Keratinocyte (primary cell): ENCODE measurements around the gene TMEM123. TPM values are rescaled to one million over a fixed set of nuclear protein-coding genes. Genes with fewer than 3 reads are reported as not detected.

ENCODE experiments used
- DNase-seq: peaks from one replicate; pipeline ENCODE4 v3.0.0-alpha.2; 2011; ENCODE audit warnings: low read depth, missing footprints, low spot score
- FAIRE-seq: peaks from 2 replicates; lab custom pipeline; 2011; peaks lifted over from hg19 to GRCh38; lab: Jason Lieb, UNC
- H2AFZ ChIP-seq: 2 replicates; pipeline ENCODE4 v1.6.0; 2012; ENCODE audit warnings: low read length, control low read depth, inconsistent platforms; ENCODE audit not compliant: control insufficient read depth
- H3K27ac ChIP-seq: 2 replicates; pipeline ENCODE4 v1.5.1; 2011; ENCODE audit warnings: low read length; ENCODE audit not compliant: control insufficient read depth, insufficient read depth
- H3K27me3 ChIP-seq: 3 replicates; pipeline ENCODE4 v1.6.0; 2011; ENCODE audit warnings: low read length; ENCODE audit not compliant: control insufficient read depth, insufficient read depth; ENCODE audit errors: extremely low read depth
- H3K36me3 ChIP-seq, 2 experiments: 2 replicates in 1 of 2; 3 replicates in 1 of 2; pipeline ENCODE4 v1.5.1; 2011; ENCODE audit warnings: low read length in 2 of 2, mild to moderate bottlenecking in 1 of 2; ENCODE audit not compliant: control insufficient read depth in 2 of 2, insufficient read depth in 2 of 2; ENCODE audit errors: extremely low read depth in 1 of 2
- H3K4me1 ChIP-seq: 3 replicates; pipeline ENCODE4 v1.5.1; 2011; ENCODE audit warnings: low read length; ENCODE audit not compliant: control insufficient read depth, insufficient read depth; ENCODE audit errors: extremely low read depth
- H3K4me2 ChIP-seq: 3 replicates; pipeline ENCODE4 v1.6.0; 2011; ENCODE audit warnings: low read depth, low read length; ENCODE audit not compliant: control insufficient read depth, insufficient read depth; ENCODE audit errors: extremely low read depth
- H3K4me3 ChIP-seq, 3 experiments: fragments of 200-600 bp in 1 of 3; sonication (generic) in 1 of 3; 2 replicates in 2 of 3; 3 replicates in 1 of 3; pipeline ENCODE4 v1.5.1; 2011 to 2016; ENCODE audit warnings: low read length in 3 of 3, mild to moderate bottlenecking in 3 of 3, control low read depth in 2 of 3, inconsistent platforms in 1 of 3, low read depth in 1 of 3, mixed read lengths in 1 of 3, mixed run types in 1 of 3, moderate library complexity in 1 of 3; ENCODE audit not compliant: control insufficient read depth in 2 of 3, insufficient read depth in 2 of 3; ENCODE audit errors: extremely low read depth in 1 of 3
- H3K79me2 ChIP-seq: 2 replicates; pipeline ENCODE4 v1.6.0; 2012; ENCODE audit warnings: low read length; ENCODE audit not compliant: control insufficient read depth, insufficient read depth
- H3K9ac ChIP-seq: 3 replicates; pipeline ENCODE4 v1.6.0; 2011; ENCODE audit warnings: low read length; ENCODE audit not compliant: control insufficient read depth, insufficient read depth; ENCODE audit errors: extremely low read depth
- H3K9me1 ChIP-seq: 3 replicates; pipeline ENCODE4 v1.6.0; 2011; ENCODE audit warnings: low read length; ENCODE audit not compliant: control insufficient read depth, insufficient read depth; ENCODE audit errors: extremely low read depth
- H3K9me3 ChIP-seq: 2 replicates; pipeline ENCODE4 v1.5.1; 2012; ENCODE audit warnings: low read depth, low read length; ENCODE audit not compliant: control insufficient read depth
- H4K20me1 ChIP-seq: 3 replicates; pipeline ENCODE4 v1.6.0; 2011; ENCODE audit warnings: low read length; ENCODE audit not compliant: control insufficient read depth, insufficient read depth; ENCODE audit errors: extremely low read depth
- CTCF ChIP-seq, 3 experiments: IDR thresholded peaks in 1 of 3; conservative IDR thresholded peaks in 1 of 3; optimal IDR thresholded peaks in 1 of 3; 2 replicates in 2 of 3; 3 replicates in 1 of 3; pipeline versions ENCODE3 to v1.5.1; 2011; ENCODE audit warnings: low read length in 3 of 3, mild to moderate bottlenecking in 3 of 3, moderate library complexity in 2 of 3, control low read depth in 1 of 3, inconsistent platforms in 1 of 3; ENCODE audit not compliant: insufficient read depth in 2 of 3; ENCODE audit errors: extremely low read depth in 1 of 3
- EZH2 ChIP-seq: IDR thresholded peaks from one replicate; pipeline ENCODE4 v1.6.1; 2012; ENCODE audit warnings: inconsistent platforms, mild to moderate bottlenecking, low read length, moderate library complexity
- dilution Hi-C: fragments of 300-500 bp; cut with MboI; formaldehyde crosslinking; loops from one replicate; pipeline ENCODE4 v1.7.0; 2020; ENCODE audit warnings: low sequenced_read_pairs; ENCODE audit not compliant: extremely low pct_ligation_motif_present
- polyA plus RNA-seq, 5 experiments: library from polyadenylated mRNA; depleted of rRNA in 3 of 5; stranded (reverse) in 3 of 5; stranded (forward) in 1 of 5; unstranded in 1 of 5; fragments of >200 nt; gene quantifications; 1 replicate in 1 of 5; 2 replicates in 3 of 5; 3 replicates in 1 of 5; pipeline versions ENCODE4 v1.2.1 to v1.2.3, GENCODE V29; 2011 to 2012; ENCODE audit warnings: missing spikeins in 2 of 5, low read depth in 1 of 5, low replicate concordance in 1 of 5

The TMEM123 gene
- polyA plus RNA-seq, 1 donor (not counting 4 experiments of a cell fraction or from before 2014, with no cell fraction given), result 408 TPM

DNA sequence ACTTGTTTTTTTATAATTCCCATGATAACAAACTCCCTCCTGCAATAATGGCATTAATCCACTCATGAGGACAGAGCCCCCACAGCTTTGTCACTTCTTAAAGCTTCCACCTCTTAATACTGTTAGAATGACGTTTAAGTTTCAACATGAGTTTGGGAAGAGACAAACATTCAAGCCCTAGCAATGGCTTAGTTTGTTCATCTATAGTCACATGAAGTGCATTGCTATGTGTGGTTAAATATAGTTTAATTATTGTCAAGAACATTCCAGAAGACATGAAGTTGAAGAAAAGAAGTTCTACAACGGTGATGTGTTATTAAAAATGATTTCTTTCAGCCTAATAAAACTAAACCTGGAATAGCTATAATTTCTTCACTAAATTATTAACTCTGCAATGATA is 47.4 kb upstream of the TMEM123 start:
- Histone ChIP-seq H3K36me3 (no peaks in the 10 kb centered on the region), H3K4me3 (no peak overlapping the region), H3K9me3 (no peaks in the 10 kb centered on the region), H3K4me2 (no peak overlapping the region), H3K27ac (no peak overlapping the region), H3K27me3 (no peaks in the 10 kb centered on the region), H3K4me1 (peaks cover 3% of the 10 kb centered on the region), H3K9me1 (no peaks in the 10 kb centered on the region), H3K9ac (no peak overlapping the region), H2AFZ (no peak overlapping the region), H3K79me2 (no peaks in the 10 kb centered on the region), H4K20me1 (no peaks in the 10 kb centered on the region)
- no peak for DNase-seq
- FAIRE-seq, result no peak
- dilution Hi-C loops, result no loop called here
- no peak for TF ChIP-seq EZH2
- no peak for TF ChIP-seq CTCF (optimal IDR thresholded peaks at IDR 0.05 in 1 of 3, IDR thresholded peaks at IDR 0.05 in 1 of 3, conservative IDR thresholded peaks at IDR 0.05 in 1 of 3; ENCODE audit: extremely low read depth in 1 of 3, insufficient read depth in 2 of 3, low read length in 3 of 3)

- dilution Hi-C loops, result no loop called here
- Histone ChIP-seq H2AFZ (no peak overlapping the region), H3K4me1 (peaks cover 6% of the 10 kb centered on the region), H3K4me2 (no peak overlapping the region), H3K79me2 (no peaks in the 10 kb centered on the region), H3K9ac (no peak overlapping the region), H4K20me1 (no peaks in the 10 kb centered on the region), H3K9me3 (no peaks in the 10 kb centered on the region), H3K4me3 (no peak overlapping the region), H3K27ac (no peak overlapping the region), H3K9me1 (no peaks in the 10 kb centered on the region), H3K36me3 (no peaks in the 10 kb centered on the region), H3K27me3 (no peaks in the 10 kb centered on the region)
- DNase-seq, result no peak
- FAIRE-seq, result no peak
- TF ChIP-seq CTCF (optimal IDR thresholded peaks at IDR 0.05 in 1 of 3, IDR thresholded peaks at IDR 0.05 in 1 of 3, conservative IDR thresholded peaks at IDR 0.05 in 1 of 3; ENCODE audit: extremely low read depth in 1 of 3, insufficient read depth in 2 of 3, low read length in 3 of 3) (no peak), EZH2 (no peak)
Measured at GRCh38 chr11:102499151-102499550, 46.6 kb upstream of the TMEM123 start.
